SW 1271 (cell line): ENCODE data around the gene DDB1.

Source experiments
- DNase-seq, 2 experiments: peaks; one replicate each; lab custom pipeline; 2025; lab: John Stamatoyannopoulos, UW

Gene DDB1

GRCh38 chr11:61332797-61333549 lies at the start of gene DDB1, which contains the start of gene TKFC:
Gene DDB1, minus strand, starts transcription at chr11:61333105. Its CDS starts 137 bp downstream, at chr11:61332968.
Gene TKFC, plus strand, starts transcription at chr11:61333228. Its CDS starts 1,501 bp downstream, at chr11:61334729.
- DNase-seq: peak; percentile 79 to 88

- DNase-seq: no peak
These were observed 48.0 kb upstream of the DDB1 start for GRCh38 chr11:61380884-61381283.

GRCh38 chr11:61378713-61379313 lies 45.9 kb upstream of the DDB1 start:
- no peak for DNase-seq

- no peak for DNase-seq
These were observed 44.7 kb upstream of the DDB1 start for GRCh38 chr11:61377461-61378160.

- DNase-seq: no peak
These were observed 42.8 kb upstream of the DDB1 start for GRCh38 chr11:61375761-61376108.

- no peak for DNase-seq
These were observed 39.9 kb upstream of the DDB1 start for GRCh38 chr11:61372659-61373420.

GRCh38 chr11:61370349-61371005 lies 37.6 kb upstream of the DDB1 start:
- DNase-seq: no peak

GRCh38 chr11:61369372-61370348 lies 36.8 kb upstream of the DDB1 start:
- DNase-seq: no peak

GRCh38 chr11:61368646-61369045 lies 35.7 kb upstream of the DDB1 start:
- no peak for DNase-seq

GRCh38 chr11:61367406-61367805 lies 34.5 kb upstream of the DDB1 start:
- no peak for DNase-seq

- DNase-seq: no peak
These were observed 31.2 kb upstream of the DDB1 start for GRCh38 chr11:61364012-61364675.

GRCh38 chr11:61362542-61362875 lies 29.6 kb upstream of the DDB1 start:
- DNase-seq: peak in 1 of 2 experiments; percentile 58

GRCh38 chr11:61361741-61362541 lies 29.0 kb upstream of the DDB1 start, which contains the start of the genes CYB561A3 and TMEM138:
Gene CYB561A3, minus strand, starts transcription at chr11:61361882. Its CDS starts 5,169 bp downstream, at chr11:61356713.
Gene TMEM138, plus strand, starts transcription at chr11:61362374. Its CDS starts 2,017 bp downstream, at chr11:61364391.
- peak; percentile 92 to 95 for DNase-seq

- DNase-seq: peak in 1 of 2 experiments; percentile 30
These were observed 28.4 kb upstream of the DDB1 start for GRCh38 chr11:61361237-61361740.

- DNase-seq: no peak
These were observed 26.6 kb upstream of the DDB1 start for GRCh38 chr11:61359516-61359915.

GRCh38 chr11:61358566-61358965 lies 25.7 kb upstream of the DDB1 start:
- DNase-seq: no peak

- DNase-seq: no peak
These were observed 25.0 kb upstream of the DDB1 start for GRCh38 chr11:61357894-61358239.

- DNase-seq: no peak
These were observed 24.5 kb upstream of the DDB1 start for GRCh38 chr11:61357233-61357893.
